ENCODE results near the gene BABAM2. TPM values are rescaled to one million over a fixed set of nuclear protein-coding genes. Genes with fewer than 3 reads are reported as not detected.
A peak's percentile ranks its signal among the peaks of the same experiment; 100 is the strongest.

BABAM2 gene
- total and polyA plus RNA-seq, 2 of the 4 experiments (the other 2 are of a cell fraction): 20.9 to 23.1 TPM

DNA sequence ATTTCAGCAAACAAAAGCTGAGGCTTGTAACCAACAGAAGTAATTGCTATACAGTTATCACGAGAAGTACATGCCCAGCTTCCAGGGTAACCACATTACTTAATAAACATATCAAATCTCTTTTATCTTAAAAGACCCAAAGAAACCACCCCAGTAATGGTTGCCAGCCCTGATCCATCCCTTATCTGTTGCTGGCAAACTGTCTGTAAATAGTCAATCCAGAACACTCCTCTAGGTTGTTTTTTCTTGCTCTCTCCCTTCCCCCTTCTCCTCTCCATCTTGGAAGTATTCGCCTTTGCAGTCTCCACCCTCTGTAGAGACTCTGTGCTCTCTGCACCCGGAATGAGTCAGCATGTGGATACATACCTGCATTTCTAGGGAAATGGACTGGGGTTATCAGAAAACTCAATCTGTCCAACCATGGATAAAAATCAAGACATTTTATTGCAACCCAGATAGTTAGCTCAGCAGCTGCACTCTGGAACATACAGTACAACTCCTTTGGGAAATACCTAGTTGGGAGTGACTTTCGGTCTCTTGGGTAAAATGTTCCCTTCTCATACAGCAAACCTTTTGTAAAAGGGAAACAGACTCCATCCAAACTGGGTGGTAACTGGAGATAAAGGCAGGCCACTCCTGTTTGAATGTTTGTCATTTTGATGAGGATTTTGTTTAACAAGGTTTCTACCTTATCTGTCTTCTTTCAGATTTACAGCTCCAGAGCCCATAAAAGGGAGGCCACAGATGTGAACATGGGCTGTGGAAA lies 378.7 kb downstream of the BABAM2 start:
- CTCF ChIA-PET: no interaction called here
- TF ChIP-seq SMC3 (IDR thresholded peaks at IDR 0.05; ENCODE audit: low read depth, low read length): no peak
- TF ChIP-seq CHD1 (IDR thresholded peaks at IDR 0.05; ENCODE audit: low read depth, low read length): no peak
- TF ChIP-seq CEBPB (IDR thresholded peaks at IDR 0.05; ENCODE audit: low read depth, low read length): no peak
- TF ChIP-seq RAD21 (IDR thresholded peaks at IDR 0.05; ENCODE audit: low read length): no peak
- TF ChIP-seq MXI1 (IDR thresholded peaks at IDR 0.05; ENCODE audit: borderline replicate concordance, low read depth, low read length): no peak
- TF ChIP-seq, protein P1, sequence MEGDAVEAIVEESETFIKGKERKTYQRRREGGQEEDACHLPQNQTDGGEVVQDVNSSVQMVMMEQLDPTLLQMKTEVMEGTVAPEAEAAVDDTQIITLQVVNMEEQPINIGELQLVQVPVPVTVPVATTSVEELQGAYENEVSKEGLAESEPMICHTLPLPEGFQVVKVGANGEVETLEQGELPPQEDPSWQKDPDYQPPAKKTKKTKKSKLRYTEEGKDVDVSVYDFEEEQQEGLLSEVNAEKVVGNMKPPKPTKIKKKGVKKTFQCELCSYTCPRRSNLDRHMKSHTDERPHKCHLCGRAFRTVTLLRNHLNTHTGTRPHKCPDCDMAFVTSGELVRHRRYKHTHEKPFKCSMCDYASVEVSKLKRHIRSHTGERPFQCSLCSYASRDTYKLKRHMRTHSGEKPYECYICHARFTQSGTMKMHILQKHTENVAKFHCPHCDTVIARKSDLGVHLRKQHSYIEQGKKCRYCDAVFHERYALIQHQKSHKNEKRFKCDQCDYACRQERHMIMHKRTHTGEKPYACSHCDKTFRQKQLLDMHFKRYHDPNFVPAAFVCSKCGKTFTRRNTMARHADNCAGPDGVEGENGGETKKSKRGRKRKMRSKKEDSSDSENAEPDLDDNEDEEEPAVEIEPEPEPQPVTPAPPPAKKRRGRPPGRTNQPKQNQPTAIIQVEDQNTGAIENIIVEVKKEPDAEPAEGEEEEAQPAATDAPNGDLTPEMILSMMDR (conservative IDR thresholded peaks at IDR 0.05; ENCODE audit: low read depth, low read length): no peak
- no peak for TF ChIP-seq RFX5 (IDR thresholded peaks at IDR 0.05; ENCODE audit: low read depth, low read length)
- TF ChIP-seq MAFK (IDR thresholded peaks at IDR 0.05; ENCODE audit: low read depth, low read length): no peak
- TF ChIP-seq RCOR1 (IDR thresholded peaks at IDR 0.05; ENCODE audit: insufficient replicate concordance, low read length): no peak
- TF ChIP-seq BHLHE40 (IDR thresholded peaks at IDR 0.05; ENCODE audit: low read depth, low read length): no peak
- no peak for TF ChIP-seq FOS (IDR thresholded peaks at IDR 0.05; ENCODE audit: low read depth, low read length)
- TF ChIP-seq, protein P2, sequence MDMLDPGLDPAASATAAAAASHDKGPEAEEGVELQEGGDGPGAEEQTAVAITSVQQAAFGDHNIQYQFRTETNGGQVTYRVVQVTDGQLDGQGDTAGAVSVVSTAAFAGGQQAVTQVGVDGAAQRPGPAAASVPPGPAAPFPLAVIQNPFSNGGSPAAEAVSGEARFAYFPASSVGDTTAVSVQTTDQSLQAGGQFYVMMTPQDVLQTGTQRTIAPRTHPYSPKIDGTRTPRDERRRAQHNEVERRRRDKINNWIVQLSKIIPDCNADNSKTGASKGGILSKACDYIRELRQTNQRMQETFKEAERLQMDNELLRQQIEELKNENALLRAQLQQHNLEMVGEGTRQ (IDR thresholded peaks at IDR 0.05; ENCODE audit: low read depth, low read length): no peak
- no peak for TF ChIP-seq MAZ (IDR thresholded peaks at IDR 0.05; ENCODE audit: borderline replicate concordance, low read depth, low read length)
- no peak; the same call in 1 of the 2 replicates for TF ChIP-seq NFE2L2 (IDR thresholded peaks at IDR 0.05; ENCODE audit: low read depth, low read length)

More for the DNA sequence above, 378.7 kb downstream of the BABAM2 start:
- H3K27ac ChIP-seq (ENCODE audit: insufficient read depth, low read length): no peak overlapping the region; the same call in 1 of the 2 replicates
- H3K4ac ChIP-seq (ENCODE audit: low read depth, low read length): peak overlapping the region; percentile 21; the same call in 1 of the 2 replicates
- H2AK9ac ChIP-seq (replicated peaks; ENCODE audit: low read depth, low read length, poor library complexity): peak overlapping the region; percentile 19
- H2AFZ ChIP-seq (replicated peaks; ENCODE audit: low read length, poor library complexity): peak overlapping the region; percentile 9
- no peaks in the 10 kb centered on the region for H3K9me3 ChIP-seq (ENCODE audit: control insufficient read depth, insufficient read depth, low read length)
- no CpG with 5 or more reads among the region's 4 CpGs for WGBS, 2 experiments (ENCODE audit: extremely low coverage in 2 of 2, insufficient read length in 1 of 2)
- in situ Hi-C loops (cut with MboI; ENCODE audit: low sequenced_read_pairs) (no loop called here), intact Hi-C loops (cut with micrococcal nuclease) (no loop called here), dilution Hi-C loops (cut with HindIII; ENCODE audit: low sequenced_read_pairs, unreplicated experiment) (no loop called here)
- no peaks in the 10 kb centered on the region for H3K27me3 ChIP-seq (ENCODE audit: control insufficient read depth, insufficient read depth, low read length)
- H3K36me3 ChIP-seq (ENCODE audit: control insufficient read depth, insufficient read depth, low read length): no peaks in the 10 kb centered on the region
- H3K18ac ChIP-seq (ENCODE audit: low read depth, low read length): peak overlapping the region; percentile 38; the same call in 1 of the 2 replicates
- H3K56ac ChIP-seq (ENCODE audit: extremely low read depth, insufficient read depth, low read length): no peak overlapping the region
- POLR2A ChIA-PET (ENCODE audit: unreplicated experiment): no interaction called here
- BruUV-seq (replicated peaks): no TSS peak
- no peak overlapping the region for H3K4me3 ChIP-seq (ENCODE audit: insufficient read depth, low read depth, low read length)
- H2AK5ac ChIP-seq (ENCODE audit: low read depth, low read length): peak overlapping the region; percentile 9; the same call in 1 of the 2 replicates
- no peak overlapping the region; the same call in 1 of the 2 replicates for H3K4me2 ChIP-seq (ENCODE audit: low read depth, low read length)
- H3K9ac ChIP-seq (ENCODE audit: low read depth, low read length): no peak overlapping the region
- peak overlapping the region; percentile 16 for H2BK5ac ChIP-seq (ENCODE audit: low read depth, low read length, poor library complexity, severe bottlenecking)
- DNase-seq (peak; percentile 51), ATAC-seq (ENCODE audit: low read depth) (peak; percentile 76)
- H4K8ac ChIP-seq (ENCODE audit: low read depth in 2 of 2, low read length in 2 of 2): peak overlapping the region in 1 of 2 experiments; percentile 83; a peak in 2 of 4 replicates
- H2BK20ac ChIP-seq (ENCODE audit: low read depth, low read length): peak overlapping the region; percentile 70; the same call in 1 of the 2 replicates
- H3K79me1 ChIP-seq (ENCODE audit: low read depth in 1 of 2, low read length in 2 of 2): peaks cover 0 to 6% of the 10 kb centered on the region in 2 experiments; a peak in 1 of 4 replicates
- peak overlapping the region; percentile 47; the same call in 1 of the 2 replicates for H2BK120ac ChIP-seq (ENCODE audit: low read depth, low read length)
- peaks cover 25% of the 10 kb centered on the region for H3K9me1 ChIP-seq (ENCODE audit: insufficient read depth, low read length)
- peak overlapping the region; percentile 48; the same call in 1 of the 2 replicates for H3K23ac ChIP-seq (ENCODE audit: low read depth, low read length)
- H4K5ac ChIP-seq (ENCODE audit: low read depth, low read length): peak overlapping the region; percentile 3; the same call in 1 of the 2 replicates
- H3K14ac ChIP-seq (replicated peaks; ENCODE audit: low read depth, low read length): 0 out of 2 replicates have a peak overlapping the region, but pooled peaks have one; percentile 27
- H4K91ac ChIP-seq (ENCODE audit: insufficient read depth, low read depth, low read length): 0 out of 2 replicates have a peak overlapping the region, but pooled peaks have one; percentile 25
- no peaks in the 10 kb centered on the region for H4K20me1 ChIP-seq (ENCODE audit: insufficient read depth, low read length)
- peak overlapping the region; percentile 55; the same call in 1 of the 3 replicates for H2BK15ac ChIP-seq (ENCODE audit: low read depth, low read length)
- H3K4me1 ChIP-seq (ENCODE audit: control insufficient read depth, insufficient read depth, low read length): peaks cover 17% of the 10 kb centered on the region
